Gastroesophageal sphincter (tissue), 3 donors: ENCODE results near the gene LTA.

Experiments
- CTCF ChIP-seq, 4 experiments: fragments of 200-600 bp in 2 of 4; fragments of 450-650 bp in 2 of 4; sonication (generic) in 1 of 4; IDR thresholded peaks; one replicate each; pipeline ENCODE4 v1.5.1; 2017 to 2019; ENCODE audit warnings: antibody characterized with exemption in 4 of 4, mild to moderate bottlenecking in 2 of 4, moderate library complexity in 2 of 4
- POLR2AphosphoS5 ChIP-seq: sonication (generic); formaldehyde crosslinking; IDR thresholded peaks from one replicate; pipeline ENCODE4 v1.6.1; 2017; ENCODE audit warnings: antibody characterized with exemption

GRCh38 chr6:31548544-31548873, 23.6 kb upstream of the LTA start:
- TF ChIP-seq CTCF (IDR thresholded peaks at IDR 0.05) (no peak), POLR2AphosphoS5 (no peak)
